SJCRH30 (cell line): Measurements from ENCODE around the gene TRMU. TPM values are rescaled to one million over a fixed set of nuclear protein-coding genes. Genes with fewer than 3 reads are reported as not detected.
"Not testable (repeated sequence)": the region's sequence is repeated elsewhere in the genome, so short reads cannot be mapped to it uniquely, and the experiment has no call there.

Source experiments
- DNase-seq, 2 experiments: peaks; one replicate each; pipeline ENCODE4 v3.0.0-alpha.2; 2015 to 2020
- H3K27ac ChIP-seq: fragments of 250-450 bp; sonication (Bioruptor Pico); 2 replicates; pipeline ENCODE4 v1.5.1; 2020; ENCODE audit warnings: mild to moderate bottlenecking, moderate library complexity
- H3K27me3 ChIP-seq: fragments of 250-450 bp; sonication (Bioruptor Pico); 2 replicates; pipeline ENCODE4 v1.5.1; 2020; ENCODE audit warnings: mild to moderate bottlenecking, moderate library complexity
- H3K36me3 ChIP-seq: fragments of 250-450 bp; sonication (Bioruptor Pico); 2 replicates; pipeline ENCODE4 v1.5.1; 2020; ENCODE audit warnings: mild to moderate bottlenecking, moderate library complexity
- H3K4me1 ChIP-seq: fragments of 250-450 bp; sonication (Bioruptor Pico); 2 replicates; pipeline ENCODE4 v1.5.1; 2020; ENCODE audit warnings: mild to moderate bottlenecking, moderate library complexity
- H3K4me3 ChIP-seq: fragments of 250-450 bp; sonication (Bioruptor Pico); 2 replicates; pipeline ENCODE4 v1.5.1; 2020; ENCODE audit warnings: mild to moderate bottlenecking, moderate library complexity
- H3K9me3 ChIP-seq: fragments of 250-450 bp; sonication (Bioruptor Pico); replicated peaks from 2 replicates; pipeline ENCODE4 v1.5.1; 2020; ENCODE audit warnings: mild to moderate bottlenecking, moderate library complexity
- total RNA-seq: library from RNA; depleted of rRNA; stranded (reverse); fragments of >200 nt; shearing (Covaris generic); gene quantifications from 2 replicates; pipeline ENCODE4 v1.2.3, GENCODE V29; 2014; rRNA removed

The TRMU gene
- total RNA-seq, 1 experiment from 2014 or later: 94.8 TPM

DNA sequence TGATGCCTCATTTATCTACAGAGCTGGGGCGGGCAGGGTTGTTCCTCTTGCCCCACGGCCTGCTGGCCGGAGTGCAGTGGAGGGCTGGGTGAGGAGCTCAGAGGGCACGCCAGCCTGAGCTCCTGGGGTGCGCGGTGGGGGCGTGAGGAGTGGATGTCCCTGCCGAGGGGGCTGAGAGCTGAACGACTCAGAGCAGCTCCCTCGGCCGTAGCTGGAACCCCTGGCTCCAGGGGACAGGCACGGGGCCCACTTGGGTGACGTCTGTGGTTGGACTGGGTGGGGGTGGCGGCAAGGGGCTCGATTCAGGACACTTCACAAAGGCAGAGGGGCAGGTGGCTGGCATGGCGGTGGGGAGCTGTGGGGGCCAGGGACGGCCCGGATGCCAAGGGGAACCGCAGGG lies 62.4 kb downstream of the TRMU start:
- Histone ChIP-seq H3K36me3 (no peaks in the 10 kb centered on the region; the same call in 1 of the 2 replicates), H3K9me3 (no peaks in the 10 kb centered on the region), H3K27me3 (peaks cover 6% of the 10 kb centered on the region), H3K27ac (no peak overlapping the region), H3K4me3 (no peak overlapping the region), H3K4me1 (no peaks in the 10 kb centered on the region)
- no peak for DNase-seq

DNA sequence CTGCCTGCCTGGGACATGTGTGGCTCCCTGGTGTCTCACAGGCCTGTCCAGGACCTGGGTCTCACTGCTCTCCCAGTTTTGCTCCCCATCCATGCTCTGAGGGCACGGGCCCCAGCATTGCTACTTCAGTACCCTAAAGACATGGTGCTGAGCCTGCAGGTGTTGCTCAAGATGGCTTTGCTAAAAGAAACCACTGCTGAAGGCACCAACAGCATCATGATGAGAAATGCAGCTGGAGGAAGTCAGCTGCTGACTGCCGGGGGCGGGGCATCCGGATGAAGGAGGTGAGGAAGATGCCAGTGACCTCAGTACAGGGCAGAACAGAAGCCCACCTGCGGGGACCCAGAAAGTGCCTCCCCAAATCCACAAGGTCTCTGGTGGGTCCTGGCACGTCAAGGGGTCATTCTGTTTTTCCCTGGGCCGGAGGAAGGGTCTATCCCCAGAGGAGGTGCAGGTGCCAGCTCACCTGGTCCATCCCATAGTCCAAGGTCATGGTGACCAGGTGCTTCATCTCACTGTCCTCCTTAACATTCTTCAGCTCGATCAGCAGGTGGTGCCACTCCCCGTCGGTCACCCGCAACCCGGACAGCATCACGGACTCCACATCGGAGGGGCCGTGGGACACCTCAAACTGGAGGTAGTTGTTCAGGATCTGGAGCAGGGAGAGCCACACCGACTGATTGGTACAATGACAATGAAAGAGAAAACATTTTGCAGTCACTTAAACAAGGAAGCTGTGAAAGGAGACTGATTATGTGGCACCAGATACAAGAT lies 63.9 kb downstream of the TRMU start:
- no peaks in the 10 kb centered on the region for H3K9me3 ChIP-seq
- H3K4me3 ChIP-seq: no peak overlapping the region
- no peaks in the 10 kb centered on the region; the same call in 1 of the 2 replicates for H3K36me3 ChIP-seq
- no peak overlapping the region for H3K27ac ChIP-seq
- DNase-seq: no peak
- H3K4me1 ChIP-seq: no peaks in the 10 kb centered on the region
- peaks cover 6% of the 10 kb centered on the region; the same call in 1 of the 2 replicates for H3K27me3 ChIP-seq

DNA sequence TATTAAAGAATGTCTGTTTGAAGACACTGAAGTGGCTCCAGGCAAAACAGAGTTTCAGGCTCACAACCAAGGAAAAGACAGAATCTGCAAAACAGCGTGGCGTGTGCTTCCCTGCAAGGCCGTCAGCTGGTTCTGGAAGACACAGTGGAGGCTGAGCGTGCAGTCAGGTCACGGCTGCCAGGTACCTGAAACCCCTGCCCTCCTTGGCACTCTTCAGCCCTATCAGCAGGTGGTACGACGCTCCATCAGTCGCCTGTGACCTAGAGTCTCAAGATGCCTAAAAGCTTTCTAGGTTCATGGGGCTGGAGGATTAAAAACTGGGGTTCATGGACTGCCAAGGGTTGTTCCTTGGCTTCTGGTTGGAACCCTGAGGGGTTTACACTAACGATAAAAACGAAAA lies 65.9 kb downstream of the TRMU start:
- DNase-seq: no peak
- Histone ChIP-seq H3K27ac (no peak overlapping the region), H3K36me3 (no peaks in the 10 kb centered on the region; the same call in 1 of the 2 replicates), H3K27me3 (peaks cover 6% of the 10 kb centered on the region; the same call in 1 of the 2 replicates), H3K4me1 (no peaks in the 10 kb centered on the region), H3K9me3 (no peaks in the 10 kb centered on the region), H3K4me3 (no peak overlapping the region)

DNA sequence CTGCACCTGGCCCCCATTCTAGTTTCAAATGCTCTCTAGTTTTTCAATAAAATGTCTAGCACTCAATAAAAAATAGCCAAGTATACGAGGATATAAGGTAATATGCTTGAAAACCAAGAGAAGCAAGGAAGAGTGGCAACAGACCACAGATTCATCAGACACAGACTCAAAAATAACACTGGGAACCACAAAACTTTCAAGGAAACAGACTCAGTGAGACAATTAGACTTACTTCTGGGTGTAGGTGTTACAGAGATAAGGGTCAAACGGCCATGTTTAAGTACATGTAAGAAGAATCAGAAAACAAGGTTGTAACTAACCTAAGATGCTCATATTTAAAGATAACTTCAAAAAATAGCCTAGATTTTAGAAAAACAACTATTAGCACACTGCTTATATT lies 67.0 kb downstream of the TRMU start:
- no peaks in the 10 kb centered on the region for H3K4me1 ChIP-seq
- H3K27ac ChIP-seq: no peak overlapping the region
- H3K9me3 ChIP-seq: no peaks in the 10 kb centered on the region
- no peak overlapping the region for H3K4me3 ChIP-seq
- no peaks in the 10 kb centered on the region; the same call in 1 of the 2 replicates for H3K36me3 ChIP-seq
- no peak for DNase-seq
- peaks cover 6% of the 10 kb centered on the region; the same call in 1 of the 2 replicates for H3K27me3 ChIP-seq

DNA sequence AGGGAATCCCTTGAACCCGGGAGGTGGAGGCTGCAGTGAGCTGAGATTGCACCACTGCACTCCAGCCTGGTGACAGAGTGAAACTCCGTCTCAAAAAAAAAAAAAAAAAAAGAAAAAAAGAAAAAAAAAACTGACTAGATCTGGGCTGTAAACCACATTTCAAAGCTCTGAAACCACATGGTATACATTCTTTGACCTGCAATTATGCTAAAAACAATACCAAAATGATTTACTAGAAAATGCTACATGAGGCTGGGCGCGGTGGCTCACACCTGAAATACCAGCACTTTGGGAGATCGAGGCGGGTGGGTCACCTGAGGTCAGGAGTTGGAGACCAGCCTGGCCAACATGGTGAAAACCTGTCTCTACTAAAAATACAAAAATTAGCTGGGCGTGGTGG lies 68.4 kb downstream of the TRMU start:
- not testable (repeated sequence) for H3K4me3 ChIP-seq, H3K36me3 ChIP-seq, H3K4me1 ChIP-seq, H3K27ac ChIP-seq, H3K9me3 ChIP-seq, DNase-seq
- peaks cover 13% of the 10 kb centered on the region for H3K27me3 ChIP-seq

DNA sequence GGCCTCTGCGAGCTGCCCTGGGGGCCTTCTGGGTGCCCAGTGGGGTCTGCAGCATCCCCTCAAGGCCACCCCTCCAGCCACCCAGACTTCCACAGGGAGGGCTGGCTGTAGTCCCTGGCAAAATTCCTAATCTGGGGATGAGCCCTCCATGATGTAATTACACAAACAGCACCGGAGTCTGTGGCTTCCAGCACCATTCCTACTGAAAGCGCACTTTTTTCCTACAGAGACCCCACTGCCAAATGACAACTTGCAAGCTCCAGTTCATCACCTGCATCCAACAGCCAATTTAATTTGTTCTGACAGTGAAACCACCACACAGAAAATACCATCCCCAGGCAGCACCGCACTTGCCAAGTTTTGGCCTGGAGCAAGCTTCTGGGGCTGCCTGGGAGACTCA lies 70.4 kb downstream of the TRMU start:
- Histone ChIP-seq H3K4me1 (no peaks in the 10 kb centered on the region), H3K27ac (no peak overlapping the region), H3K36me3 (no peaks in the 10 kb centered on the region; the same call in 1 of the 2 replicates), H3K4me3 (no peak overlapping the region), H3K27me3 (peaks cover 13% of the 10 kb centered on the region), H3K9me3 (no peaks in the 10 kb centered on the region)
- no peak for DNase-seq

DNA sequence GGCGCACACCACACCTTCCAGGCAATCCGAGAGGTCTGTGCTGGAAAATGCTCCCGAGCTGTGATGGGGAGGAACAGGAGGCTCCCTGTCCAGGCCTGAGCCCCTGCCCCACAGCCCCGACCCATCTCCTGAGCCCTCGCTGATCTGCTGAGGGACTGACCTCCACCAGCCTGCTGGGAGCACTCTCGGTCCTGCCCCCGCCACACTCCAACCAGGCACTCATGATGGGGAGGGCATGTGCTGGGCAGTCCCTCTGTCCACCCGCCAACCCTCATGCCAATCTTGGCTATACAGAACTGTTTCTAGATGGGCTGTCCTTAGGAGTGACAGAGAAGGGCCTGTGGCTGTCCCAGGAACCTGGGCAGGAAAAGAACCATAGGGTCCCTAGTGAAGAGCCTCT lies 70.8 kb downstream of the TRMU start:
- Histone ChIP-seq H3K4me1 (no peaks in the 10 kb centered on the region), H3K4me3 (no peak overlapping the region), H3K27ac (no peak overlapping the region), H3K9me3 (no peaks in the 10 kb centered on the region), H3K27me3 (peaks cover 13% of the 10 kb centered on the region), H3K36me3 (no peaks in the 10 kb centered on the region; the same call in 1 of the 2 replicates)
- no peak for DNase-seq

DNA sequence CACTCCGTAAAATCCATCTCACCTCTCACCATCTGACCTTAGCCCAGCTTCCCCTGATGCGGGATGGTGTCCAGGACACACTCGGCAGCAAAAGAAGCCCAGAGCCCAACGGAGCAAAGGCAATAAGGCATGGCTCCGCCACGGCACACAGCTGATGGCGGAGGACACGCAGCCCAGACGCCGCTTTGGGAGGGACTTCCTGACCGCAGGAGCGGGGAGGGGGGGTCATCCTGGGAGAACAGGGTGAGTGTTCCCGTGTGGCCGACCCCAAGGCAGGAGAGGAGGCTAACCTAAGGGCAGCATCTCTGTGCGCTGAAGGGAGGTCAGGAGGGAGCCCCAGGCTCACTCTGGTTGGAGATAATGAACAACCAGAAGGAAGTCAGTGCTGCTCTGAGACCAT lies 71.3 kb downstream of the TRMU start:
- H3K27ac ChIP-seq: no peak overlapping the region
- H3K4me1 ChIP-seq: no peaks in the 10 kb centered on the region
- H3K9me3 ChIP-seq: no peaks in the 10 kb centered on the region
- H3K36me3 ChIP-seq: no peaks in the 10 kb centered on the region; the same call in 1 of the 2 replicates
- DNase-seq: no peak
- H3K27me3 ChIP-seq: peaks cover 13% of the 10 kb centered on the region
- no peak overlapping the region for H3K4me3 ChIP-seq

Other genes starting within 250 kb of the TRMU start
- gene PPARA, start 185.2 kb upstream of the TRMU start, total RNA-seq: 10.4 and 11.5 TPM in 2 replicates
- gene CDPF1, start 85.4 kb upstream of the TRMU start, total RNA-seq: 9.0 and 12.1 TPM in 2 replicates
- gene PKDREJ, start 72.4 kb upstream of the TRMU start, total RNA-seq: 0.02 TPM in 1 of 2 replicates, not detected in the other
- 13.2 and 18.0 TPM in 2 replicates for gene TTC38, start 67.7 kb upstream of the TRMU start, total RNA-seq
- gene GTSE1, start 38.8 kb upstream of the TRMU start, total RNA-seq: 48.1 and 57.8 TPM in 2 replicates
- gene CELSR1, start 201.9 kb downstream of the TRMU start, total RNA-seq: not detected in 2 replicates